ENCODE data around the gene CDH10.
A peak's percentile ranks its signal among the peaks of the same experiment; 100 is the strongest.

CDH10 gene

DNA sequence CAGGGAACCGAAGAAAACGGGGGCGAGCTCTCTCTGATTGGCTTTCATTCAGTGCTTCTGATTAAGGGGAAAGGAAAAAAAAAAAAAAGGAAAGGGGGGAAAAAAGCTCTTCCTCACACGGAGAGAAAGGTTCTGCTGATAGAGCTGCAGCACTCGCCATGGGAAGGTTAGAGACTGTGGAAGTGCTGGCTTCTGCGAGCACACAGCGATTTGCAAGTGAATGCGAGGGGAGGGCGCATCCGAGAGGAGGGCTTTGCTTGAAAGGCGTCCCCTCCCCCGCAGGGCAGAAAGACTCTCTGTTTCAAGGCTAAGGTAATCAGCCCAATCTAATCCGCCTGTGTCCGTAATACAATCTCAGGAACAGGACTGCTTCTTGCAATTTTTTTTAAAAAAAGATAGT, at the start of gene CDH10:
Gene CDH10, minus strand, starts transcription at position 218 of the 400 bp plus-strand sequence. CDS start 51,488 bp downstream, outside the sequence.
- peak; percentile 64 for DNase-seq (ENCODE audit: low spot score)

DNA sequence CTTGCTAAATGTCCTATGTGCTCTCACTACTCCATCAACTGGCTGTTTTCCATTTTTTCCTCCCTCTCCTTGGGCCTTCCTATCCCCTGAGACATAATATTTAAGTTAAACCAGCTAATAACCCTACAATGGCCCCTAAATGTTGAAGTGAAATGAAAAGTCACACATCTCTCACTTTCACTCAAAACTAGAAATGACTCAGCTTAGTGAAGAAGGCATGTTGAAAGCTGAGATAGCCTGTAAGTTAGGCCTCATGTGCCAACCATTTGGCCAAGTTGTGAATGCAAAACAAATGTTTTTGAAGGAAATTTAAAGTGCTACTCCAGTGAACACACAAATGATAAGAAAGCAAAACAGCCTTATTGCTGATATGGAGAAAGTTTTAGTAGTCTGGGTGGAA, 48.8 kb upstream of the CDH10 start:
- no peak for DNase-seq (ENCODE audit: low spot score)

DNA sequence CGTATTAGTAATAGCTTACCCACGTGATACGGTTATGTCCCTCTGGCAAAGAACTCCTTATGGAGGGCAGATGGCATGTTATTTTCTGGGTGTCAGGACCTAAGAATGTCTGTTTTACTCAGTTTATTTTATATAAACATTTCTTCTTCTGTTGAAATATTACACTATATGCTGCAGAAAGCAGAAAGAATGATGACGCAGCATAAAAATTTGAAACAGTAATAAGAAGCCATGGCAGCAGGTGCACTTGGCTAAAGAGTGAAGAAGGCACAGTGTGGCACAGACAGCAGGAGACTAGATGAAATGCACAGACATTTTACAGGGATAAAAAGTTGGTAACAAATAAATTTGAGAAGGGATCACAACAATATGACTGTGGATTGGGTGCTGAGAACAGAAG, 46.3 kb upstream of the CDH10 start:
- DNase-seq (ENCODE audit: low spot score) = no peak

DNA sequence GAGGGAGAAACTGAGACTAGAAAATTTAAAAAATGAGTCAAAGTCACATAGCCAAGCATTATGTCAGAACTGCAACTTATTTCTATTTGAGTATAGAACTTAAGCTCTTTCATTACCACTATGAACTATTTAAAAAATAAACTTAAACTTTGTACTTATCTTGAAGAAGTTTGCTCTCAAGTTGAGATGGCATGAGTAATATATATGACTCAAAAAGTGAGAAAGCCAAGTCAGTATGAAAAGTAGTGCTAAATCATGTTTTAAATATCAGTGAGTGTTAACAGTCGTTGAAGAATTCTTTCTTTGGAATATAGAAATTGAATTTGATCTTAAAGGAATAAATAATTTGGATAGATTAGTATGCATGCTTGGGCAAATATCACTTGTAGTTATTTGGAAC, 36.3 kb upstream of the CDH10 start:
- DNase-seq (ENCODE audit: low spot score) = no peak

DNA sequence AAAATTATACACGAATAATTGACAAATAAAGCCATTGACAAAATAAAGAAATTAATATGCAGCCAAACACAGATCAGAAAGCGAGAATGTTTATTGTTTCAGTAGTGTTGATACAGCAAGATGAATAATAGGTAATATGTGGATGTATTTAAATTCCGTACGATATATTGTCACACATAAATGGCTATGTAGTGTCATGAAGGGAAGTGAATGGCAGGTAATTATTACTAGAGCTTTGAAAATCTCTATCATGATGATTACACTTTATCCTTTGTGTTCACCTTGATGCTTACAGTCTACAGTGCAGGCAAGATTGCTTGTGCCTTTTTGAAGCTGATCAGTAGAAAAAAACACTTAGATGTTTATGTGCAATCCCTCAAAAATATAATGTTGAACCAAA, 23.3 kb upstream of the CDH10 start:
- no peak for DNase-seq (ENCODE audit: low spot score)

DNA sequence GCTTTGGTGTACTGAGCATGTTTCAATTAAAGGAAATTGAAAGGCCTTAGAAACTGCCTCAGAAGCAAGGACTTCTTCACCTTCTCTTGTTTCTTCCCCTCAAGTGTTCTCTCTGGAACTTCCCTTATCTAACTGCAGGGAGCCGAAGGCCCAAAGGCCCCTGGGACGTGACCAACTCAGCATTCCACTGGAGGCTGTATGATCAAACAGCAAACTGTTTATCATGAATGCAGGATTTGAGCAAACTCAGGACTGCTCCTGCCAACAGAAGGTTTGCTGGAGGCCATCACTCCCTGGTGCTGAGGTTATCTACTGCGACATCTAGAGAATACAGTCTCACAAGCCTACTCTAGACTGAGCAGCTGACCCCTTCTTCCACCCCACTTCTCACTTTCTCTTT, 4.8 kb upstream of the CDH10 start:
- no peak for DNase-seq (ENCODE audit: low spot score)

DNA sequence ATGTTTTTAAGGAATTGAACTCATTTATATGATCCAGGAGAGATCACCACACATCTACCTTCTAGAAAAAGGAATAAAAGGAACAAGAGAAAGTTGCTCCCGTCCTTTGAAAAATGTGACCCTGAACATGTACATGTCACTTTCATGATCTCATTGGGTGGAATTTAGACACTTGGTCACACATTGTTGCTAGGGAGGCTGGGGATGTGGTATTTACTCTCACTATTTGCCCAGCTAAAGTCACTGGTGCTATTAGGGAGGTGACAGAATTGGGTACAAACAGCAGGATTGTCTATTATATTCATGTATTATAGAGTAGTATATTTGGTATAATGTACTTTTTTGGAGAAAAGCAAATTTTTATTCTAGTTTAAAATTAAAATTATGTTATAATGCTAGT, 2.1 kb upstream of the CDH10 start:
- DNase-seq (ENCODE audit: low spot score) = no peak

DNA sequence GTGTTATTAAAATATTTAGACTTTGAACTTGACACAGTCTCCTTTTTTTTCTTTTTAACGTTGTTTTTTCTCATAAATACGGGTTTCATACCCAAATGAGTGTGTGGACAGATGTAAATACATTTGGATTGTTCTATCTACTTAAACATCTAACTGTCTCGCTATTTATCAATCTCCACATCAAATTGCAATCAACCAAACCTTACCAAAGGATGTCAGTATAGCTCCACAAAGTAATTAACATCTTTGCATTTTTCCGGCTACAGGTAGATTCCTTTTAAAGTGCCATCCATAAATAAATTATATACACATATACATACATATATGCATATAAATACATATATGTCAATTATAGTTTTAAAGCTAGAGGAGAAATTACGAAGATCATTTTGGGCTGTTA, 705 bp upstream of the CDH10 start:
- no peak for DNase-seq (ENCODE audit: low spot score)

DNA sequence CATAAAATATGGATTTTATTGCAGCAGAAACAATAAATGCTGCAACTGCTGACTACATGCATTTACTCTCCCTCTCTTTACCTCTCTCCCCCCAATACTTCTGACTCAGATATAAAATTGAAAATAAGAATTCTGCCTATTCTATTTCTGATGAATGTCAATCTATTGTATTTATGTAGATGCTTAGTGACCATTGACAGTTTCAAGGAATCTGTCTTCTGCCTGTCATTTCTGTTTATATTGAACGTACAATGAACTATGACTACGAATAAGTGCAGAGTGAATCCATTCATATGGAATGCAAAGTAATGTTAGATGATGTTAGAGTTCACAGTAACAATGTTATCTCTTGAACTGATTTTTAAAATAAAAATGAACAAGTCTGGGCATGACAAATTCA, 898 bp downstream of the CDH10 start:
- DNase-seq (ENCODE audit: low spot score) = no peak

DNA sequence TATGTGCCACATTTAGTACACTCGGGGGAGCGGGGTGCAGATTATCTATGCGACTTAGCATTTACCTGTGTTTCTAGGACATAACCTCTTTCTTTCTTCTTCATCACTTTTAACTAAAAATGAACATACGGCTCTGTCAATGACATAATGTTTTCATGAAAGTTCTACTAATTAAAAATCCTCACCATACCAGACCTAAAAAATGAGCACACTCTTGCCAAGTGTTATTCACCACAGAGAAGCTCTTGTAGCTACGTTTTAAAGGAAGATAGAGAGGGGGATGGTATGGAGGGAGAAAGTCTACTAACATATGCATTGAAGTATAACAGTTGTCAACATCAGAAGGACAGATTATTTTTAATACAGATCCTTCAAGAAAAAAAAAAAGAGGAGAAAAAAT, 1.6 kb downstream of the CDH10 start:
- no peak for DNase-seq (ENCODE audit: low spot score)

DNA sequence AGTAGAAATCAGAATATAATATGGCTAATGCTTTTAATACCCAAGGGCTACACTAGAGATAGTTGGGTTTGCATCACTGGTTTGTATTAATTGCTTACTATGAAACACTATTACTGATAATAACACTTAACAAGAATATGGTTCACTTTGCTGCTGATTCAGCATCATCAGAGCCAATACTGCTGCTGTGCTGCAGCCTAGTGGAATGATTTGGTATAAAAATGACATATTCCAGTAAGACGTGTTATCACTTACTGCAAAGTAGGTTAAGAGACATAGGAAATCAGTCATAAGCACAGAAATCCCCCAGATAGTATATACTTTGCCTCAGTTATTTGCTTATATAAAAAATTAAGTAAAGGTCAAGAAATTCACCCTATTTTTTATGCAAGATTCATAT, 2.8 kb downstream of the CDH10 start:
- DNase-seq (ENCODE audit: low spot score) = peak; percentile 72

DNA sequence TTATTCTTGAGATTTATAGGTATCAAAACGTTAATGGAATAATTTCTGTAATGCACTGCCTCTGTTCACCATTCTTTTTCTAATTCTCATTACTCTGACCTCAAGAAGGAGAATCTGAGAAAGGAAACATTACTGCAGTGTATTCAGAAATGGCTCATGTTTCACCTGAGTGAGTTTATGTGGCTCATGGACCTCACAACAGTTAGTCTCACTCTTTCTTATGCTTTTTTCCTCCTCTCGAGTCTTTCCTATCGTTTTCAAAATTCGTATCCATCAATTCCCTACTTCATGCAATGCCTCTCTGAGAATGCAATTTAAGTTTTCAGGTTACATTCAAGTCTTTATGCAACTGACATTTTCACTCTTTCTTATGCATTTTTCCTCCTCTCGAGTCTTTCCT, 9.6 kb downstream of the CDH10 start:
- DNase-seq (ENCODE audit: low spot score) = no peak

DNA sequence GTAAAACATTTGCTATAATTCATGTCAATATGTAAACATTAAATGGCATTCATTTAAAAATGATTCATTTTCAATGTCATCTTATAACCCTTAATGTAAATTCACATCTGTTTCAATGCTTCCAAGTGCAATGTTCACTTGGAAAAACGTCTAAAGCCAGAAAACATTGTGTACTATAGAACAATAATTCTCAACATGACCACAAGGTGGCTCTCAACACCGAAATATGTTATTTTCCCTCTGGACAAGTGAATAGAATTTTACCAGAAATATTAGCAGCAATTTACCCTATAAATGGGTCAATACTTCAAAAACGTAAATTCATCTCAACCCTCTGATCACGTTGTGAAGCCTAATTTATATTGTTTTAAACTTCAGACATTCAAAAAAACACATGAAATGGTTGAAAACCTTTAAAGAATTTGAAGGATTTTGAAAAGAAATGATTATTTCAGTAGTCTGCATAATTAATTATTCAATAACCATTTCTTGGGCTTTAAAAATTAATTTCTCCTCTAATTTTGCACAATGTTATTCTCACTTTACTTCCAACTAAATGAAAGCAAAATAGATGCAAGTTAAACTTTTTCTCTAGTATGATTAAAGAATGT, 11.0 kb downstream of the CDH10 start:
- DNase-seq (ENCODE audit: low spot score) = peak; percentile 66

DNA sequence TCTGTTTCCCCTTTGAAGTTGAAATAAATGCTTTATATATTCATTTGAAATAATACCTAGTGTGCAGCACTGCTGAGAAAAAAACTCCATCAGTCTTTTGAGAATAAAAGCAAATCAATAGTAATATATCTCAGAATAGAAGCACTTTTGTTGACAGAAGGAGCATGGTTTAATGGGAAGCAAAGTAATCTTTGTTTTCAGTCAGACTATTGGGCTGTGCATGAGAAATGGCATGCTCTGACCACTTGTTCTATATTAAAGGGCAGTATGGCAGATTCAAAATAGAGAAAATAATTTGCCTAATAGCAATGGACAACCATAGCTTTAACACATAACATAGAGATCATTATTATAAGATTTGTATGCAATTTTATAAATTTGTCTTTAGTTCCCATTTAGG, 12.4 kb downstream of the CDH10 start:
- no peak for DNase-seq (ENCODE audit: low spot score)

DNA sequence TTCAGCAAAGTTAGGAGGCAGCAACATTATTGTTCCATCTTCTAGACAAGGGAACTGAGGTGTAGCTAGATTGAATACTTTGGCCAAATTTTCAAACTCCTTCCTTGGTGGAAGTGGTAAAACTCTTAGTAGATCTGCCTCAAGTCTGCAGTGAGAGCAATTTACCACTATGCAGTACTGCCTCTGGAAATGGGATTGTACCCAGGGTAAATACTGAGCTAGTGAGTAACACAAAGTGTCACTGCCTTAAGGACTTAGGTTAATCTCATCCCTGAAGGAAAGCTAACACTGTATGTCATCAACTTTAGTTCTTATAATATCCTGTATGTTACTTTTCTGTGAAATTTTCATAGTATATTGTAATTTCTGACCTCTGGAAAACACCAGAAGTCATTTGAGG, 13.9 kb downstream of the CDH10 start:
- no peak for DNase-seq (ENCODE audit: low spot score)

DNA sequence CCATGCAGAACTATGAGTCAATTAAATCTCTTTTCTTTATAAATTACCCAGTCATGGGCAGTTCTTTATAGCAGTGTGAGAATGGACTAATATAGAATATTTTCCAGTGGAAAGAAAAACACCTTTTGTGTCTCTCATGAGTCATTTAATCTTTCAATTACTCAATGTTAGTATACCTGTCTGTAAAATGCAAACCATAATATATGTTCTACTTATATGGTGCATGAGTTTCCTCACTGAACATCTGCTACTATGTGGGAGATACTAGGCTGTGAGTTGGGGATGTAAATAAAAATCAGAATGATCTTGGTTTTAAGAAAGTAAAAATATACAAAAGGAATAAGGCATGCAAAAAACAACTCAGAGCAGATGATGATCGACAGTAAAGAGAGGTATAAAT, 15.0 kb downstream of the CDH10 start:
- no peak for DNase-seq (ENCODE audit: low spot score)

DNA sequence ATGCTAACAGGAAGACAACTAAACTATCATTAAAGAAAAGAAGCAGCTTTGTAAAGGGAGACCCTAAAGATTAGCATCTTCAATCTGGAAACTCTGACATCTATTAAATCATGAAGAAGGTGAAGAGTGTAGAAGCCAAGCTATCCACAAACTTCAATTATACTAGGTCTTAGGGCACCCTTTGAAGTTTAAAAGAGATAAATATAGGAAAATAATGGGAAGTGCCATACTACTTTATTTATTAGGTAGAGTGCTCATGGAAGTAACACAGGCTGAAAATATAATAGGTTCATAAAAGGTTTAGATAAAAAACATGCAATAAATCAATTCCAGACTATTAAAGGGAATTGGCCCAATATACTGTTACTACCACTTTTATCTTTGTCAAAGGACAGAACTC, 19.9 kb downstream of the CDH10 start:
- DNase-seq (ENCODE audit: low spot score) = no peak

DNA sequence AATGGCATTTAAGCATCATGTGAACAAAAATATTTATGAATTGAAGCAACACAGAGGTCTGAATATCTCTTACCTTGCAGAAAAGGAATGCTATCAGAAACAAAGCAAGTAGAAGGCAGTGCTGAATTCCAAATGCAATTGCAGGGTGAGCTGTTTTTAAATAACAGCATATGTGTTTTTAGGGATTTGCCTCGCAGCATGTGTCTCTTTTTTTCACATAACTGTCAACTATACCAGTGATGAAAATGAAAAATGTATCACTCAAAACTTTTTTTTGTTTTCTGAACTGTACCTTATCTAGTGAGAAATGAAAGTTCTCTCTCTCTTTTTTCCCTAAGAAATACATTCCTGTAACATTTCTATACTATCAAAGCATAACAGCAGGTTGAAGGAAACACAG, 21.2 kb downstream of the CDH10 start:
- no peak for DNase-seq (ENCODE audit: low spot score)

DNA sequence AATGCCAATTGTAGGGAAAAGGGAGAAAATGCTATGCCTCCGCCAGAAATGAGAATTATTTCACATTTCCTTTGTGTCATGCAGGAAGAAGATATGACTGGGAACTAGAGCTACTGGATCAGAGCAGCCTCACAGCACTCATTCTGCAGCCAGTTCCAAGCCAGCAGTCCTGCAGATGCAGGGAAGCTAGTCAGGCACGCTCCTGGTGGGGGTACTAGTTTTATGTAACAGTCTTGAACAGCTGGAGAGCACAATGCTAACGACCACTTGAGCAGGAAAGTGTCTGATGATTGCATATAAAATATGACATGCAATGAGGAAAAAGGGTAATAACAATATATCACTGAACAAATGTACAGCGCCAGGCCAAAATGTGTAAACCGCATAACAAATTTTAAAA, 21.7 kb downstream of the CDH10 start:
- no peak for DNase-seq (ENCODE audit: low spot score)

DNA sequence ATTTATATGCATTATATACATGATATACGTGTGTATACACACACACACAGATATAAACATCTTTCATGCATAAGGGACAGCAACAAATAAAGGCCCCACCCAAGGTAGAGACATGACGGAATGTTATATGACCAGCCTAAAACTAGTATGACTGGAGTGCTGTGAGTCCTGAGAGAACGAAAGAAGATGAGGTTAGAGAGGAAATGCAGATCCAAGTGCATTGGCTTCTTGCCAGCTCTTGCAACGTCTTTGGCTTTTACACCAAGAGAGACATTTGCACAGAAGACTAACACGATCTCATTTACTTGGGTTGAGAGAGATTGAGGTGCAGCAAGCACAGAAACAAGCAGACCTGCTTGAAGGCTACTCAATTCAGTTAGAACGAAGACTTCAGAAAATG, 23.0 kb downstream of the CDH10 start:
- no peak for DNase-seq (ENCODE audit: low spot score)

DNA sequence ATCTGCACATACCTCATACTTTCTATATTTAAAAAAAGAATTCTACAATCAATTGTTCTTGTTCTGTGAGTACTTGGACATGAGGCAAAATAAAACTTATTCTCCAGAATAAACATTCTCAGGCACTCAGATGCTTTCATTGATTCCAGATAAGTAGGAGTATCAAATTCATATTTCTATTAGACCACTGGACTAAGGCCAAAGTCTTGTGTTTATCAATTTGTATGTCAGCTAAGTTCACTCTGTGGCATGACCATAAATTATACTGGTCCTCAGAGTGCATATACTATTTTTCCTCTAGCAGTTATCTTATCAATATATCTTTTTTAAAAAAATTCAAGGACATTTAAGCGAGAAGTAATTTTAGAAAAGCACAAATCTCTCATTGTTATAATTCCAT, 28.2 kb downstream of the CDH10 start:
- no peak for DNase-seq (ENCODE audit: low spot score)

DNA sequence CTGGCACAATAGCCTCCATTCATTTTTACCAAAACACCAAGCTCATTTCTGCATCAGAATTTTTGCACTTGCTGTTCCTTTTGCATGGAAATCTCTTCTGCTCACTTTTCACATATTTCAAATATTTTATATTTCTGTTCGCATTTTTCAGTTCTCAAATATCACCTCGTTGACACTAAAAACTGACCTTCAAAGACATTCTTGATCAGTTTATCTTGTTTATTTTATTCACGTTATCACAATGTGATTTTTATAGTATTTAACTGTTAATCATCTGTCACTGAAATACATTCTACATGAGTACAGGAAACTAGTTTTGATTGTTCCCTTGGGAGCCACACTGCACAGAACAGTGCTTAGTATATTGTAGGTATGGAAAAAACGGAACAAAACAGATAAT, 29.6 kb downstream of the CDH10 start:
- DNase-seq (ENCODE audit: low spot score) = no peak

DNA sequence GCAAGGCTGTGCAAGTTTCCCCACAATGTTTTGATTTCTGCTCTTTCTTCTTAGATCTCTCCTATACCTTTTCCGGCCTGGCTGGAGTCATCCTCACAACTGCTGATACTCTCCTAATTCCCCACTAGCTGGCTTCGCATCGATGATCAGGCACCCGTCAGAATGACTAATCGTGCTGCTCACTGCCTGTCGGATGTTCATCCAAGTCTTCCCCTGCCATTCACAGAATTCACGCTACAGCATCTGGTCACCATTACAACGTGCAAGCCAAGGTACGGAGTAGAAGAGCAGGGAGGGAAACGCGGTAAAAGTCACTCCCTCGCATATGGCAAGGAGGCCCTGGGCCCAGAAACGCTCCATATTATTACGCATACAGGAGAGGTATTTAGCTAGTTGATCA, 35.1 kb downstream of the CDH10 start:
- no peak for DNase-seq (ENCODE audit: low spot score)

DNA sequence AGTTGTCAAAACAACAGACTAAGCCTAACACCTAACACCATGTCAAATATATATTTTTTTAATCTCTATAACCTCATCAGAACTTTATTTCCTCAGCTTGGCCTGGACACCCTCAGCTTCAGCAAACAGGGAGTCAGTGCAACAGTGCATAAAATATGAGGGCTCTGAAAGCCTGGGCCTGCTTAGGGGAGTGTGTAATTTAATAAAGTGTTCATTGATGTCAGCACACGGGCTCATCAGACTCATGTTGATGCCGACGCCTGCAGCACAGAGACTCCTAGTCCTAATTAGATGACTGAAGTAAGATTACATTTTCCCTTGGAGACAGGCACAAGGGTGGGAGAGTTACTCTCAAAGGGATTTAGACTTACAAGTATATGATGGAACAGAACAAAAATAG, 37.8 kb downstream of the CDH10 start:
- no peak for DNase-seq (ENCODE audit: low spot score)

DNA sequence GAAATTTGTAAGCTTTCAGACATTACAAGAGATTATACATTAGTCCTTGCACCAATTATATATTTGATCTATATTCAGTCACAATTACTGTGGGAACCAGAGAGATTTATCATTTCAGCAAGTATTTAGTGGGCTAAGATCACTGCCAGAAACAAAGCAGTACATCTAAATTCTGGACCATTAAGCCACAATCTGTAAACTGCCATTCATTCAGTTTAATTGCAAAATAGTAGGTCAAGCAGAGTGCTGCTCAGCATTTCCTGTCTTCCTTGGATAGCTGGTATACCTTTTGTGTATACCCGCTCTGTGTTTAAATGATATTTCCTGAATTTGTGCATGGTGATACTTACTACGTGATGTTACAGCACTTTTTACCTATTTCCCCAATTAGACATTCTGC, 42.6 kb downstream of the CDH10 start:
- DNase-seq (ENCODE audit: low spot score) = no peak

All from pons (tissue), 1 donor.